Ascending aorta (tissue), 2 donors: Measurements from ENCODE around the gene SCUBE3. TPM values are rescaled to one million over a fixed set of nuclear protein-coding genes. Genes with fewer than 3 reads are reported as not detected.

ENCODE experiments used
- DNase-seq, 2 donors: peaks; one replicate each; pipeline ENCODE4 v3.0.0-alpha.2; 2019; ENCODE audit warnings: low spot score in 2 of 2
- H3K27ac ChIP-seq, 2 donors: fragments of 200-600 bp; sonication (generic); one replicate each; pipeline ENCODE4 v1.5.1; 2016 to 2017; ENCODE audit warnings: mild to moderate bottlenecking in 1 of 2
- H3K27me3 ChIP-seq: fragments of 200-600 bp; sonication (generic); one replicate; pipeline ENCODE4 v1.5.1; 2017
- H3K36me3 ChIP-seq, 2 donors: fragments of 200-600 bp; sonication (generic); one replicate each; pipeline ENCODE4 v1.5.1; 2016
- H3K4me1 ChIP-seq, 2 donors: fragments of 200-600 bp; sonication (generic); one replicate each; pipeline ENCODE4 v1.5.1; 2016 to 2017; ENCODE audit warnings: mild to moderate bottlenecking in 1 of 2
- H3K4me3 ChIP-seq, 2 donors: fragments of 200-600 bp; sonication (generic); one replicate each; pipeline ENCODE4 v1.5.1; 2016 to 2017; ENCODE audit warnings: mild to moderate bottlenecking in 1 of 2
- H3K9me3 ChIP-seq, 2 donors: fragments of 200-600 bp; sonication (generic); one replicate each; pipeline ENCODE4 v1.5.1; 2016
- intact Hi-C: fragments of 100-400 bp; cut with DNase I; formaldehyde crosslinking; loops from one replicate; pipeline ENCODE4 v1.15.1; 2023
- total RNA-seq: library from RNA; depleted of rRNA; stranded (reverse); fragments of >200 nt; gene quantifications from one replicate; pipeline ENCODE4 v1.1.0, GENCODE V29; 2016
- TF ChIP-seq, protein P1 (sequence below), 3 experiments: fragments of 200-600 bp in 2 of 3; fragments of 450-650 bp in 1 of 3; sonication (generic) in 2 of 3; IDR thresholded peaks; one replicate each; pipeline ENCODE4 v1.5.1; 2016 to 2019; ENCODE audit warnings: antibody characterized with exemption in 3 of 3, mild to moderate bottlenecking in 1 of 3, moderate library complexity in 1 of 3

SCUBE3 gene
- total RNA-seq, 1 donor from 2014 or later = 29.5 TPM

DNA sequence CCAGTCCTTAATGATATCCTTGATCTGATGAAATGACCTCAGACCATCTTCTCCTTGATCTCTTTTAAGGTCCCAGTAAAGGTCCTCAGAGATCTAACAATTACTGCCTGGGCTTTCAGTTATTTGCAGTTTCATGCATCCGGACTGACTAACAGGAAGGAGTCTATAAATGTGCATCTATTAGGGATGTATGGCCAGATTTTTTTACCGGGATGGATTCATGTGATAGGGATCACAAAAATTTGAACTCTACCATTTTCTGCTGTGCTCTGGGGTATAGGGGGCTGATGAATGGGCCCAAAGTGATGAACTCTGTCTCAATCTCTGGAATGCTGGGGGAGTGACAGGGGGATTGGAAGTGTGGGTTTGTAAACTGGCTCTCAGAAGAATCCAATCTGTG lies 36.2 kb upstream of the SCUBE3 start:
- TF ChIP-seq, protein P1, sequence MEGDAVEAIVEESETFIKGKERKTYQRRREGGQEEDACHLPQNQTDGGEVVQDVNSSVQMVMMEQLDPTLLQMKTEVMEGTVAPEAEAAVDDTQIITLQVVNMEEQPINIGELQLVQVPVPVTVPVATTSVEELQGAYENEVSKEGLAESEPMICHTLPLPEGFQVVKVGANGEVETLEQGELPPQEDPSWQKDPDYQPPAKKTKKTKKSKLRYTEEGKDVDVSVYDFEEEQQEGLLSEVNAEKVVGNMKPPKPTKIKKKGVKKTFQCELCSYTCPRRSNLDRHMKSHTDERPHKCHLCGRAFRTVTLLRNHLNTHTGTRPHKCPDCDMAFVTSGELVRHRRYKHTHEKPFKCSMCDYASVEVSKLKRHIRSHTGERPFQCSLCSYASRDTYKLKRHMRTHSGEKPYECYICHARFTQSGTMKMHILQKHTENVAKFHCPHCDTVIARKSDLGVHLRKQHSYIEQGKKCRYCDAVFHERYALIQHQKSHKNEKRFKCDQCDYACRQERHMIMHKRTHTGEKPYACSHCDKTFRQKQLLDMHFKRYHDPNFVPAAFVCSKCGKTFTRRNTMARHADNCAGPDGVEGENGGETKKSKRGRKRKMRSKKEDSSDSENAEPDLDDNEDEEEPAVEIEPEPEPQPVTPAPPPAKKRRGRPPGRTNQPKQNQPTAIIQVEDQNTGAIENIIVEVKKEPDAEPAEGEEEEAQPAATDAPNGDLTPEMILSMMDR (IDR thresholded peaks at IDR 0.05) = no peak
- Histone ChIP-seq H3K27me3 (no peaks in the 10 kb centered on the region), H3K4me3 (no peak overlapping the region), H3K36me3 (no peaks in the 10 kb centered on the region), H3K4me1 (peaks cover 12 to 38% of the 10 kb centered on the region in 2 donors), H3K9me3 (no peaks in the 10 kb centered on the region), H3K27ac (no peak overlapping the region)
- no peak for DNase-seq
- intact Hi-C loops = no loop called here

DNA sequence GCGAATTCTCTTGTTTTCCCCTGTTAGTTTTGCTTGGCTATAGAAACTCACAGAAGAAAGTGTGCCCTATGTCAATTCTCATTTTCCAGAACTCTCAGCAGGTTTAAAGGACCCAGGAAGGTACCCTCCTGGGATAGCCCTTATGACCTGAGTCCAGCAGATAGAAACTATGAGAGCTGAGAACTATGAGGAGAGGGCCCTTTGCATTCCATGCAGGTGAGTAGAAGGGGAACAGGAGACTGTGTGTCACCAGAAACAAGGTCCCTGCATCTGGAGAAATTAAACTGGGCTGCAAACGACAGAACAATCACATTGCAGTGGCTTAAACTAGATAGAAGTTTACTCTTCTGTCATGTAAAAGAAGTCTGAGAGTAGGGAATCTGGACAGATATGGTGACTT lies 35.7 kb upstream of the SCUBE3 start:
- intact Hi-C loops = no loop called here
- H3K27ac ChIP-seq = peak overlapping the region in 1 of 2 donors; percentile 94
- TF ChIP-seq, protein P1 (IDR thresholded peaks at IDR 0.05) = no peak
- H3K9me3 ChIP-seq = no peaks in the 10 kb centered on the region
- H3K4me1 ChIP-seq = peaks cover 12 to 42% of the 10 kb centered on the region in 2 donors
- no peaks in the 10 kb centered on the region for H3K36me3 ChIP-seq
- no peak overlapping the region for H3K4me3 ChIP-seq
- no peak for DNase-seq
- no peaks in the 10 kb centered on the region for H3K27me3 ChIP-seq

DNA sequence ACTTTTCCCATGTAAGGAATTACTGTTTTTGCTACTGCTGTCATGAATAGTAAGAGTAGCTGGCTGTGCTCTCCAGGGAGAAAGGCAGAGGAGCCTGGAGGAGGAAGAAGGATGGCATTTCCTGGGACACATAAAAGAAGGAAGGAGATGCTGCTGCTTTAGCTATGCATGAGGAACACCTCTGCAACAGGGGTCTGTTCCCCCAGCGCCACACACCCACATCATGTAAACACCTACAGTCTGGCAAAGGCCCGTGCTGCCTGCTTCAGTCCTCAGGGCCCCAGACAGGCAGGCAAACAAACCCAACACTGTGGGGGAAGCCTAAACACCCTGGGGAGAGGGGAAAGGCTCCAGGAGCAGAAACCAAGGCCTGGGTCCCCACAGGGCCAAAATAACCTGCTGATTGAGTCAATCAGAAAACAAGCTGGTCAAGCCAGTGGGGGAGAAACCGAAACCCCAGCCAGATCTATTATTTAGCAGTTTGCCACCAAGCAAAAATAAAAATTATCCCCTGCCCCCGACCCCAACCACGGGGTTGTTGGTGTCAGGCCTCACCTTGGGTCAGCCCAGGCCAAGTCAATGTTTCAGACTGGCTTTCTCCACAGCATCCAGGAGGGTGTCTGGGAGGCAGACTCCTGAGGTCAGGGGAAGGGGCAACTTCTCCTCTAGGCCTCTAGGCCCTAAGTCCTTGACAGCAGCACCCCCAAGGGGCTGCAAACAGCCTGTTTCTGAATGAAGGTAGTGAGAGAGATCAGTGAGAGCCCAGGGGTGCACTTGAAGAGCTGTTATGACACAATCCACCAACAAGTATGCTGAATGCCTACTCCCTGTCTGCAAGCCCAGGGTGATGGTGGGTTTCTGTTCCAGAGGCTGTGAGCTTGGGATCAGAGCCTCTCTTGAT lies 34.6 kb upstream of the SCUBE3 start:
- Histone ChIP-seq H3K4me1 (peaks cover 12 to 46% of the 10 kb centered on the region in 2 donors), H3K27me3 (no peaks in the 10 kb centered on the region), H3K9me3 (no peaks in the 10 kb centered on the region), H3K36me3 (no peaks in the 10 kb centered on the region), H3K4me3 (no peak overlapping the region), H3K27ac (peak overlapping the region; percentile 91 to 94)
- intact Hi-C loops = no loop called here
- no peak for DNase-seq
- TF ChIP-seq, protein P1 (IDR thresholded peaks at IDR 0.05) = no peak

DNA sequence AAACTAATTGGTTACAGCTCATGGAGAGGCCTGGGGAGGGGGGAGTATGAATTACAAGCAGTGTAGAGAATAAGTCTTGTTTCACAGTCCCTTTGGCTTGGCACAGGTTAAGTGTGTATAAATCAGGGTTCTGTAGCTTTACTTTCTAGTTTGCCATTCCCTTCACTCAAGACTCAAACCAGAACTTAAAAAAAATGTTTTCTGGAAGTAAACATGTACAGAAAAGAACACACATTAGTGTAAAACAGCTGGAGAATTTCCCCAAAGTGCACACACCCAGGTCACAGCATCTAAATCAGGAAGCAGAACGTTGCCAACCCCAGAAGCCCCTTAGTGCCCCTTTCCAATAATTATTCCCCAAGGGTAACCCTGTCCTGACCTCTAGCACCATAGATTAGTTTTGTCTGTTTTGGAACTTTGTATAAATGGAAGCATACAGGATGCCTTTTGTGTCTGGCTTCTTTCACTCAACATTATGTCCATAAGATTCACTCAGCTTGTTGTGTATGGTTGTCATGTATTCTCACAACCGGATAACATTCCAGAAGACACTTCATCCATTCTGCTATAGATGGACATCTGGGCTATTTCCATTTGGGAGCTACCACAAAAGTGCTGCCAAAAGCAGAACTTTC lies 33.7 kb upstream of the SCUBE3 start:
- no peak overlapping the region for H3K4me3 ChIP-seq
- TF ChIP-seq, protein P1 (IDR thresholded peaks at IDR 0.05) = no peak
- no peaks in the 10 kb centered on the region for H3K27me3 ChIP-seq
- DNase-seq = no peak
- no peaks in the 10 kb centered on the region for H3K9me3 ChIP-seq
- intact Hi-C loops = loop anchor here (2.0 kb wide), 1 partner anchor 31 kb away; no protein-coding TSS in a partner anchor
- peaks cover 12 to 52% of the 10 kb centered on the region in 2 donors for H3K4me1 ChIP-seq
- H3K36me3 ChIP-seq = no peaks in the 10 kb centered on the region
- peak overlapping the region; percentile 91 to 94 for H3K27ac ChIP-seq

DNA sequence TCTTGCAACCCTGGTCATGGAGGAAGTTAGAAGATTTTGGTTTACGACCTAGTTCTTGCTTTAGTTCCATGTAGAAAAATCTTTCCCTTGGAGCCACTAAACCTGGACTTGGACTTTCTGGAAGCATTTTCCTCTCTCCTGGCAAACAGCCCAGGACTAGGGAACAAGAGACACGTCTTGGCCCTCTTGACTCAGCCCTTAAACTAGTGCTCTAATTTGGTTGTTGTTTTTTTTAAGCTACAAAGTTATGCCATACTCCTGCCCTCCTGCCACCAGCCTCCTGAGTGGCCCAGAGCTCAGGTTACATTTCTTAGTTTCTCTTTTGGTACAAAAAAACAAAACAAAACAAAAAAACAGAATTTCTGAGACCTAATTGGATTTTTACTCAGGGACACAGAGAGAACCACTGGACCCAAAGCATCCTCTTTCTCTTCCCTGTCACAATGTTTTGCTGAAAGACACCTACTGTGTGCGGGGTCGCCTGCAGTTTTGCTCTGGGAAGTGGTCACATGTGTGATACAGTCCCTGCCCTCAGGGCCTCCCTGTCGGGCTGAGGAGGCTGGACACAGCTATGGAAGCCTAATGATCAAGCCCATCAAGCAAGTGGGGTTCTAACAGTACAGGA lies 32.3 kb upstream of the SCUBE3 start:
- Histone ChIP-seq H3K27me3 (no peaks in the 10 kb centered on the region), H3K36me3 (no peaks in the 10 kb centered on the region), H3K9me3 (no peaks in the 10 kb centered on the region), H3K27ac (peak overlapping the region; percentile 91 to 94), H3K4me3 (peak overlapping the region; percentile 3 to 52), H3K4me1 (peaks cover 12 to 63% of the 10 kb centered on the region in 2 donors)
- intact Hi-C loops = loop anchor here (2.0 kb wide), 1 partner anchor 33 kb away; no protein-coding TSS in a partner anchor
- DNase-seq = peak in 1 of 2 donors; percentile 89
- TF ChIP-seq, protein P1 (IDR thresholded peaks at IDR 0.05) = no peak
